H1 (cell line): Measurements from ENCODE around the gene HOXB4. TPM values are rescaled to one million over a fixed set of nuclear protein-coding genes. Genes with fewer than 3 reads are reported as not detected.

Source experiments
- BCL11A ChIP-seq, 2 experiments: IDR thresholded peaks; one replicate each; pipeline ENCODE4 v1.6.1; 2011; ENCODE audit warnings: low read depth in 2 of 2, low read length in 2 of 2, mild to moderate bottlenecking in 2 of 2
- CHD7 ChIP-seq: fragments of 300-600 bp; sonication (generic); IDR thresholded peaks from 2 replicates; pipeline ENCODE4 v1.7.1; 2012; ENCODE audit warnings: low read length, moderate library complexity, mild to moderate bottlenecking, inconsistent platforms; ENCODE audit not compliant: insufficient replicate concordance
- EGR1 ChIP-seq: IDR thresholded peaks from 2 replicates; pipeline ENCODE4 v1.6.1; 2011; ENCODE audit warnings: low read depth, low read length, borderline replicate concordance
- JUN ChIP-seq: IDR thresholded peaks from 2 replicates; pipeline ENCODE4 v1.6.1; 2011; ENCODE audit warnings: low read depth, mild to moderate bottlenecking, improper control_type of control experiment, low read length
- JUND ChIP-seq: IDR thresholded peaks from 2 replicates; pipeline ENCODE4 v1.6.1; 2011; ENCODE audit warnings: mild to moderate bottlenecking, improper control_type of control experiment, low read length
- POLR2AphosphoS5 ChIP-seq: IDR thresholded peaks from 2 replicates; pipeline ENCODE4 v1.6.1; 2011; ENCODE audit warnings: low read depth, low read length
- POU5F1 ChIP-seq: IDR thresholded peaks from 2 replicates; pipeline ENCODE4 v1.6.1; 2011; ENCODE audit warnings: low read depth, mild to moderate bottlenecking, low read length, moderate library complexity
- SP2 ChIP-seq: IDR thresholded peaks from 2 replicates; pipeline ENCODE4 v1.6.1; 2012; ENCODE audit warnings: mild to moderate bottlenecking, low read length, inconsistent platforms
- SRF ChIP-seq: IDR thresholded peaks from 2 replicates; pipeline ENCODE4 v1.6.1; 2011; ENCODE audit warnings: mild to moderate bottlenecking, low read depth, low read length, moderate library complexity
- TAF1 ChIP-seq: IDR thresholded peaks from 2 replicates; pipeline ENCODE4 v1.6.1; 2011; ENCODE audit warnings: mild to moderate bottlenecking, low read depth, low read length
- ZNF274 ChIP-seq: IDR thresholded peaks from 2 replicates; pipeline ENCODE4 v1.7.0; 2012; ENCODE audit warnings: low read length, borderline replicate concordance; ENCODE audit errors: extremely low read depth
- polyA plus RNA-seq, 7 experiments: library from polyadenylated mRNA; depleted of rRNA in 3 of 7; stranded (reverse) in 5 of 7; unstranded in 2 of 7; fragments of >200 nt in 5 of 7; fragments of 200-250 nt in 2 of 7; gene quantifications; 1 replicate in 5 of 7; 2 replicates in 1 of 7; 4 replicates in 1 of 7; pipeline versions ENCODE4 v1.2.1 to v1.2.3, GENCODE V29; 2011 to 2013; ENCODE audit warnings: missing spikeins in 2 of 7, mixed read lengths in 2 of 7
- total RNA-seq: library from RNA; stranded (reverse); fragmentation: NEBNext Ultra II Directional; extraction: Animal tissue kit (Norgen Biotek cat#: 25700); gene quantifications from 2 replicates; pipeline ENCODE4 v1.2.1, GENCODE V29; 2021

HOXB4 gene
- total and polyA plus RNA-seq, 2 of the 8 experiments (the other 6 are each of a cell fraction or from before 2014, with no cell fraction given), result not detected

DNA sequence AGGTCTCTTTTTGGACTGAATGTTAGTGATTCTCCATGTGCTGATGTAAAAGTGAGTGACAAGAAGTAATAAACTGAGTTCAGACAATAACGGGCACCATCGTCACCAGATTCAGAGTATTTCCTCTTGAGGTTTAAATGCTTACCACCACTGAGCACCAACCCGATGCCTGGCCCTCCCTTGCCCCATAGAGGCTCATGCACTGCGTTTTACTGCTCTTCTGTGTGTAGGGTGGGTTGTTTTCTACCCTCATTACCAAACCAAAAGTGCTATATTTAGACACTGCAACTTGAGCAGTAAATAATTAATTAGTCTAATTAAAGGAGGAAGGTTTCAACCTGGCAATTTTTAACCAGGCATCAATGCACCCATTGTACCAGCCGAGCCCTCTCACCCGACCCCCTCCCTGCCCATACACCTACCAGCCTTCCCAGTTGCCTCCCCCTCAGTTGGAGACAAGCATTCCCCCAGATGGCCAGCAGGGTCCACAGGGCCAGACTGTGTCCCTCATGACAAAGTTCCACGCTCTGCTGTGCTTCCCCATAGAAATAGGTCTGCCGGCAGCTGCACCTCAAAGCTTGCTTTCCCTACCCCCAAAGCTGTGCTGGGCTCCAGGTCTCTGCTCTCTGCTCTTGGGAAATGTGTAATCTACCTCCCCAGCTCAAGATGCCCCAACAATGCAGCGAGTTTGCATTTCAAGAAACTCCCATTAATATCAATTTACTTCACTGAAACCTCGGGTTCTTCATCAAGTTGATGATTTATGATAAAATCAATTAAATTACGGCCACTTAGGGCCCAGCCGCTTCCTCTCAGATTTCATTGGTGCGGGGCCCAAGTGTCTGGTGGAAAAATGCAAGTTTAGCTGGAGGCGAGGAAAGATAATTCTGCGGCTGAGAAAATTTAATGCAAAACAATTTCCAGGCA lies 16.0 kb downstream of the HOXB4 start (continued):
- no peak for TF ChIP-seq CHD7
- TF ChIP-seq POLR2AphosphoS5, result no peak
- TF ChIP-seq SRF, result no peak
- no peak for TF ChIP-seq JUN
- no peak for TF ChIP-seq POU5F1
- no peak for TF ChIP-seq BCL11A (IDR thresholded peaks at IDR 0.05; ENCODE audit: low read depth in 2 of 2, low read length in 2 of 2)
- TF ChIP-seq EGR1, result no peak
- no peak for TF ChIP-seq SP2
- no peak for TF ChIP-seq ZNF274
- TF ChIP-seq JUND, result no peak
- TF ChIP-seq TAF1, result no peak
